ENCODE results near the gene DHX30. TPM values are rescaled to one million over a fixed set of nuclear protein-coding genes. Genes with fewer than 3 reads are reported as not detected.

DHX30 gene

DNA sequence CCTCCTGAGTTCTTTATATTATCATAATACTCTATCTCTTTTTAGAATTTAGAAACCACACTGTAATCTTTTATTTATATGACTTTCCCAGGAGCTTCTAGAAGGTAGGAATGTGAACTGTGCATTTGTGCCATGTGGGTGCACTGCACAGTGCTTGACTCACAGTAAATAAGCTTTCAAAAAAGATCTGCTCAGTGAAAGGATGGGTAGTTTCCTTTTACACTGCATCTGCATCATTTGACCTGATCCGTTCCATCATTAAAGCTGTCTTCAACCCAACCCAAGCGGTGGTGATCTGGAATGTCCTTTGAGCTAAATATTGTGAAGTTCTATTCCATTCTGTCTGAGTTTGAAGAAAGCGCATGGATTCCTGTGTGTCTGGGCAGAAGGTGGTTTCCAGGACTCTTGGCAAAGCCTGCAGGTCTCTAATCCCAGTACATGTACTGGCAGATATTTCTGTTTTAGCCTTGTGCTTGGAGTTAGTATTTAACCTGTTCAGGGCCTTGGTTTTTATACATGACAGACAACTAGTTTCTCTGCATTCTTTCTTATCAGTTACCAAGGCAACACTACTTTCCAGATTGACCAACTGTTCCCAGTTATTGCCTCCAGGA, 96.7 kb downstream of the DHX30 start:
- Histone ChIP-seq H2BK15ac (replicated peaks; ENCODE audit: low read depth) (no peak overlapping the region), H3K27ac (ENCODE audit: low read depth, low read length) (no peak overlapping the region), H3K36me3 (ENCODE audit: control insufficient read depth, insufficient read depth, low read length) (no peaks in the 10 kb centered on the region)

More for the DNA sequence above, 96.7 kb downstream of the DHX30 start:
- Histone ChIP-seq H3K4me2 (ENCODE audit: low read length) (no peak overlapping the region), H3K79me1 (ENCODE audit: low read length) (no peaks in the 10 kb centered on the region), H3K9ac (ENCODE audit: low read length) (no peak overlapping the region), H3K56ac (ENCODE audit: low read length) (no peak overlapping the region), H2BK120ac (ENCODE audit: low read depth, low read length) (no peak overlapping the region), H2AK5ac (ENCODE audit: low read length) (no peak overlapping the region), H4K8ac (ENCODE audit: low read depth, low read length) (no peak overlapping the region), H3K4me1 (ENCODE audit: control insufficient read depth, low read depth, low read length) (no peaks in the 10 kb centered on the region), H2BK5ac (ENCODE audit: low read length) (no peak overlapping the region), H3K4ac (ENCODE audit: low read depth, low read length) (no peak overlapping the region), H3K23ac (ENCODE audit: low read length) (no peak overlapping the region), H3K4me3 (ENCODE audit: low read length) (no peak overlapping the region), H3K18ac (ENCODE audit: low read length) (no peak overlapping the region), H3K27me3 (ENCODE audit: insufficient read depth, low read length, poor library complexity) (no peaks in the 10 kb centered on the region), H3K79me2 (ENCODE audit: control insufficient read depth, insufficient read depth, low read length) (no peaks in the 10 kb centered on the region), H4K5ac (ENCODE audit: low read length) (no peak overlapping the region)
- WGBS (ENCODE audit: extremely low coverage, insufficient coverage, low lambda C conversion rate): no CpG with 5 or more reads among the region's 3 CpGs
- no peak for DNase-seq

Small RNA genes within 50 kb of the gene (small RNA-seq; reads per million reads assigned to genes)
- 12.5 reads per million, percentile 88 among the genes with 10 or more reads in this experiment for gene MIR1226 (ENCODE audit: insufficient read depth)
- not detected for gene RF02271 (ENCODE audit: insufficient read depth)
